Measurements from ENCODE around the gene WWTR1.

The WWTR1 gene

DNA sequence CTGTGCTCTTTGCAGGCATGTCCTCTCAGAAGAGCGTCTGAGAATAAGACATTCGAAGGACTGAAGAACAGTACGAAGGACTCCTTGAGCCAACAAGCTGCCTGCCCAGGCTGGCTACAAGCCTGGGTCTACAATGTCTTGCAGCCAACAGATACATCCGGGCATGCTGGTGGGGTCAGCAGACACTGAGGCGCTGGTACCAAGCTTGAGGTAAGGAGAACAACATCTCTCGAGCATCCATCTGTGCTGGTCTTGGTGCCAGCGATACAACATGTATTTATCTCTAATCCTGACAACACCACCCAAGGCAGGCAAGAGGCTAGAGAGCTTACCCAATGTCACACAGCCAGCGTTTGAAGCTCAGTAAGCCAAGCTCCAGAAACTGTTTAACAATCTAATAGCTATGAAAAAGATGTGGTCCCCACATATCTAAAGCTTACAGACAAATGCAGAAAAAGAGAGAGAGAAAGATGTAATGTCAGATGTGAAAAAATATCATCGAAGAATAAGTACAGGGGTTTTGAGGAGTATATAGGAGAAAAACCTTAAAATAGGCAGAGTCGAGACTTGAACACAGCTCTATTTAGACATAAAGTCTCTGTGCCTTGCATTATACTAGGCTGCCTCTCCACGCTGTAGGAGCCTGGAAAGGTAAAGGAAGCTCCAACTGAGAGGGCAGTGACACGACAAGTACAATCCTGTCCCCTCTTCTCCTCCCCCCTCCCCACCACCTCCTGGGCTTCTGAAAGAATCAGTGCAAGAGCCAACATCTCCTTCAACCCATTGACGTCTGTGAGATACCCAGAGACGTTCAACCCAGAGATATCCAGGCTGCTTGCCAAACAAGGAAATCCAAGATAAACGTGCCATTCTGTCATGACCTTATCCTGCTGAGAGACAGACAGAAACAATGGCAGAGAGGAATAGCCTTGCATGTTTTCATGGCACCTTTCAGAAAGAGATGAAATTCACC, 39.4 kb downstream of the WWTR1 start:
- Mint-ChIP-seq H3K27ac (no peak overlapping the region), H3K4me3 (no peak overlapping the region), H3K36me3 (no peaks in the 10 kb centered on the region), H3K27me3 (peaks cover 9% of the 10 kb centered on the region), H3K9me3 (no peaks in the 10 kb centered on the region), H3K4me1 (no peaks in the 10 kb centered on the region)

DNA sequence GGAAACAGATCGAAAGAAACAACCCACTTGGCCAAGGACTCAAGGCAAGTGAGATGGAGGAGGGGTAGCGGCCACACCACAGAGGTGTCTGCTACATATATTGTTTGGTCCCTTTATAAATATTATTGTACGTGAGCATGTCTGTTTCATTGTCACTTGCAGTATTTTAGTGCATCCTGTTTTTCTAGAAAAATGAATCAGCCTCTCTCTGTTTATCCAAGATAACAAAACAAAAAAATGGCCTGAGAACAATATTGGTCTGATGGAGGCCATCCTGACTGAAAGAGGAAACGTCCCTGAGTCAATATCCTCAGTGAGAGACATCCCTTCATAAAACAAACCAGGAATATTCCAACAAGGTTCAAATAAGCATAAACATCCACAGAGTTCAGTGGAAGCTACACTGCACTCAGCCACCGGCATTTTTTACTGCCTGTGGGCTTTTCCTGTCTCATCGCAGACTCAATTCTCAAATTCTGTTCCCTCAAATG, 42.0 kb downstream of the WWTR1 start:
- no peak overlapping the region for H3K27ac Mint-ChIP-seq
- H3K4me1 Mint-ChIP-seq, result no peaks in the 10 kb centered on the region
- peaks cover 11% of the 10 kb centered on the region for H3K27me3 Mint-ChIP-seq
- no peak overlapping the region for H3K4me3 Mint-ChIP-seq
- no peaks in the 10 kb centered on the region for H3K9me3 Mint-ChIP-seq
- no peaks in the 10 kb centered on the region for H3K36me3 Mint-ChIP-seq

DNA sequence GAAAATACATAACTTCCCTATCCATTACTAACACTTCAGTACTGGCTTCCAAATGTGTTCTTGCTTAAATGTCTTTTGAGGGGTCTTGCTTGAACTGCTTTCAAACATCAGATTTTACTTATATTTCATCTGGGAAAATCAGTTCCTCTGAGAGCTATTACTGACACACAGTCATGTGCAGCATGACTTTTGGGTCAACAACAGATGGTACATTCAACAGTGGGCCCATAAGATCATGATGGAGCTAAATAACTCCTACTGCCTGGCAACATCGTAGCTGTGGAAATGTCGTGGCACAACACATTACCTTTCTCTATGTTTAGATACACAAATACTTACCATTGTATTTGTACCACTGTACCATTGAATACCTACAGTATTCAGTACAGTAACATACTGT, 43.8 kb downstream of the WWTR1 start:
- H3K27me3 Mint-ChIP-seq, result peaks cover 11% of the 10 kb centered on the region
- no peaks in the 10 kb centered on the region for H3K4me1 Mint-ChIP-seq
- no peak overlapping the region for H3K4me3 Mint-ChIP-seq
- H3K9me3 Mint-ChIP-seq, result no peaks in the 10 kb centered on the region
- H3K27ac Mint-ChIP-seq, result no peak overlapping the region
- H3K36me3 Mint-ChIP-seq, result no peaks in the 10 kb centered on the region

DNA sequence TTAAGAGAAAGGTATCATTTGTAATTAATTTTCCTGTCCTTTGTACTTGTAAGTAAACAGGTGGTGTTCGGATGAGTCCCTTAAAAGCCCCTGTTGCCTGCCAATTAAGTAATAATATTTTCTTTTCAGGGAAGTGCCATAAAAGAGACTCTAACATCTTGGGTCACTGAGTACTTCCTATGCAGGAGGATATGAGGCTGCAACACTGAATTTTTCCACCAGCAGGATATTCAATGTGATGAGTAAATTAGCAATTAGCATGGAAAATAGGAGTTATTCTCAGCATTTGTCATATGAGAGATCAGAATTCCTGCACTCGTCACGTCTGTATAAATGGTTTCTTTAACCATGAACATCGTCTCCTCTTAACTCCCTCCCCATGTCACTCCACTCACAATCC, 45.4 kb downstream of the WWTR1 start:
- Mint-ChIP-seq H3K36me3 (no peaks in the 10 kb centered on the region), H3K4me3 (no peak overlapping the region), H3K9me3 (no peaks in the 10 kb centered on the region), H3K27ac (no peak overlapping the region), H3K27me3 (peaks cover 6% of the 10 kb centered on the region), H3K4me1 (no peaks in the 10 kb centered on the region)

DNA sequence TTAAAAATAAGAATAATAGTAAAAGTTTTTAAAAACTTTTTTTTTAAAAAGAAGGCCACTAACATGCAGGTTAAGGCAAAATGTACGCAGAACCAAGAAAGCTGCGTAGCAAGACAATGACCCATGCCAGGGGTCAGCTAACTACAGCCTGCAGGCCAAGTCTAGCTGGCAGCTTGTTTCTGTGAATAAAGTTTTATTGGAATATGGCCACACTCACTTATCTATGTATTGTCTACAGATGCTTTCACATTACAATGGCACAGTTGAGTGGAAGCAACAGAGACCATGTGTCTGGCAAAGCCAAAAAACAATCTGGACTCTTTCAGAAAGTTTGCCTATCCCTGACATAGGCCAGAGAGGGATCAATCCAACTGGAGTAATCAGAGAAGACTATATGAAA, 46.7 kb downstream of the WWTR1 start:
- no peak overlapping the region for H3K27ac Mint-ChIP-seq
- H3K27me3 Mint-ChIP-seq, result peaks cover 6% of the 10 kb centered on the region
- H3K36me3 Mint-ChIP-seq, result no peaks in the 10 kb centered on the region
- no peaks in the 10 kb centered on the region for H3K4me1 Mint-ChIP-seq
- H3K9me3 Mint-ChIP-seq, result no peaks in the 10 kb centered on the region
- no peak overlapping the region for H3K4me3 Mint-ChIP-seq

DNA sequence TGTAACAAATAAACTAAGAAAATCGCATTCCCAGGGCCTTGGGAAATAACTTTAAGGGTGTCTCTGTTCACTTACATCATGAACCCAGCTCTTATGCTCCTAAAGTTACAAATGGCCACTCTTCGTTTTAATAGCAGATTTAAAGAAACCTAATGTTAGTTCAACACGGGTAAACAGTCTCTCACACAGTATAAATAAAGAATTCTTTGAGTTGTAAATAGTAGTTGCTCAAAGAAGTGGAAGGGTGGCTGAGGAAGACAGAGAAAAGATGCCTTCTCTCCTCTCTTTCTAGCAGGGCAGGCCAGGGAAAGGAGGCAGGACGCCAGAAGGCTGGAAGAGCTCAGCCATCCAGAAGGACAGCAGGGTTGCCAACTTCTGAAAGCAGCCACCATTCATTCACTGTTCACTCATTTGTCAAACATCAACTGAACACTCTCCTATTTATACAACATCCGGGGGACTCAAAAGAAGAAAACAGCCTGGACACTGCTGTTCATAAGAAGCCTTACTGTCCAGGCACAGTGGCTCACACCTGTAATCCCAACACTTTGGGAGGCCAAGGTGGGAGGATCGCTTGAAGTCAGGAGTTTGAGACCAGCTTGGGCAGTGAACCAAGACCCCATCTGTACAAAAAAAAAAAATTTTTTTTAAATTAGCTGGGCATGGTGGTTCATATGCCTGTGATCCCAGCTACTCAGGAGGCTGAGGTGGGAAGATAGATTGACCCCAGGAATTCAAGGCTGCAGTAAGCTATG, 47.3 kb downstream of the WWTR1 start:
- Mint-ChIP-seq H3K36me3 (no peaks in the 10 kb centered on the region), H3K4me1 (no peaks in the 10 kb centered on the region), H3K4me3 (no peak overlapping the region), H3K9me3 (no peaks in the 10 kb centered on the region), H3K27me3 (peaks cover 6% of the 10 kb centered on the region), H3K27ac (no peak overlapping the region)

DNA sequence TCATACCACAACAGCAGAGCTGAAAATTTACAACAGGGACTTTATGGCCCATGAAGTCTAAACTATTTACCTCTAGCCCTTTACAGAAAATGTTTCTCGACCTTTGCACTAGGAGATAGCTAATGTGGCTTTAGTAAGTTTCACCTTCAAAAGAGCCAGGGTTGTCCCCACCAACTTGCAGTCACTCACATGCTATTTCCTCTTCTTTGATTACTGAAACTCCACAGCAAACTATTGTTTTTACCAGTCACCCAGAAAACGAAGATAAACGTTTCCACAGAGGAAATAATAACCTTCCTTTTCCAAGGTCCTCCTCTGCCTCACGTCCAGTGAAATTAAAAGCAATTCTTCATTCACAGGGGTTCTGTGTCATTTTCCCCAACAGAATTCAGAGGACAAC, 48.2 kb downstream of the WWTR1 start:
- Mint-ChIP-seq H3K27me3 (peaks cover 4% of the 10 kb centered on the region), H3K9me3 (no peaks in the 10 kb centered on the region), H3K4me3 (no peak overlapping the region), H3K27ac (no peak overlapping the region), H3K4me1 (no peaks in the 10 kb centered on the region), H3K36me3 (no peaks in the 10 kb centered on the region)

DNA sequence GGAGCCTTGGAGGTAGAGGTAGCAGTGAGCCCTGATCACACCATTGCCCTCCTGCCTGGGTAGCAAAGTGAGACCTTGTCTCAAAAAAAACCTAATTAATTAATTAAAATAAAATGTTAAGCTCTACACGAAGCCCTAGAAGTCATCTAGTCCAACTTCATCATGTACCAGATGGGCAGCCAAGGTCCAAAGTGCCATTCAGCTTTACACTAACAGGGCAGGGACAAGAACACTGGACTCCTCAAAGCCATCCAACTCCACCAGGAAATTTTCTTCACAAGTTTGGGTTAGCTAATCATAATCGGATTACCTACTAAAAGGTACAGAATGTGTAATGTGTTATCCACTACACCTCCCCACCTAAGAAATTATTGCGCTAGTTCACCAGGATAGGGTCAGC, 48.8 kb downstream of the WWTR1 start:
- Mint-ChIP-seq H3K27ac (no peak overlapping the region), H3K9me3 (no peaks in the 10 kb centered on the region), H3K36me3 (no peaks in the 10 kb centered on the region), H3K4me3 (no peak overlapping the region), H3K4me1 (no peaks in the 10 kb centered on the region), H3K27me3 (peaks cover 4% of the 10 kb centered on the region)

DNA sequence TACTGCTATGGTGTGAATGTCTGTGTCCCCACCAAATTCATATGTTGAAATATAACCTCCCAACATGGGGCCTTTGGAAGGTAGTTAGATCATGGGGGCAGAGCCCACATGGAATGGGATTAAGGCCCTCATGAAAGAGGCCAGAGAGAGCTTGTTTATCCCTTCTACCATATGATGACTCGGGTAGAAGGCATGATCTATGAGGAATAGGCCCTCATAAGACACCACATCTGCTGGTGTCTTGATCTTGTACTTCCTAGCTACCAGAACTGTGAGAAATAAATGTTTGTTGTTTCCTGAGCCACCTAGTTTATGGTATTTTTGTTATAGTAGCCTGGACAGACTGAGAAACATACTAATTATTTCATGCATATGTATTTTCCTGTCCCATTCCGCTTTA, 51.9 kb downstream of the WWTR1 start:
- no peaks in the 10 kb centered on the region for H3K4me1 Mint-ChIP-seq
- no peaks in the 10 kb centered on the region for H3K9me3 Mint-ChIP-seq
- no peaks in the 10 kb centered on the region for H3K36me3 Mint-ChIP-seq
- H3K4me3 Mint-ChIP-seq, result no peak overlapping the region
- H3K27ac Mint-ChIP-seq, result no peak overlapping the region
- no peaks in the 10 kb centered on the region for H3K27me3 Mint-ChIP-seq

DNA sequence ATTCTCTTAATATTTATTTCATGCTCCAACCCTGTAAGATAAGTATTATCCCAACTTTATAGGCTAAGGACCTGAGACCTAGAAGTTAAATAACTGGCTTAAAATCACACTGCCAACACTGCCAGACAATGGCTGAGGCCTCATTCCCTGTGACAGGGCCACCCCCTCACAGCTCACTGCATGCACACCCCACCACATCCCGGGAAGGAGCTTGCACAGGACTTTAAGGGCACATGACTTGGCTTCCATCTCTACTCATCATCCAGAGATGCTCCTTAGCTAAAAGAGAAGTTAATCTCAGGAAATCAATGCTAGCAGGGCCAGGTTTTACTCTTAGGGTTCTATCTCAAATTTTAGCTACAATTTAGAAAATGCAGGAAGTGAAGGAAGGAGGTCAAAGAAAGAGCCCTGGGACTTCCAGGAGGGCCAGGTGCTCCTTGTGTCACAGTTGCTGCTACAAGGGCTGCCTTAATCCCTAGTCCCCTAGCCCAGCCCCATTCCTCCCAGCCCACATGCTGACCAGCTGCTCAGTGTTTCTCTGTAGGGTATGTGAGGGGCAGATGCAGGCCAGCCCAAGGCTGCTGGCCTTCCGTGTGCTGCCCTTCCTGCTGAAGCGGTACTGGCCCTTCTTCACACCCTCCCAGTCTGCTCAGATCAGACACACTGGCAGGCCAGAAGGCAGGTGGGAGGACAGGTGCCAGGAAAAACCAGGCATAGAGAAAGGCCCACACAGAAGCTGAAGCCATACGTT, 53.5 kb downstream of the WWTR1 start:
- no peaks in the 10 kb centered on the region for H3K27me3 Mint-ChIP-seq
- H3K27ac Mint-ChIP-seq, result no peak overlapping the region
- no peak overlapping the region for H3K4me3 Mint-ChIP-seq
- H3K4me1 Mint-ChIP-seq, result no peaks in the 10 kb centered on the region
- no peaks in the 10 kb centered on the region for H3K36me3 Mint-ChIP-seq
- no peaks in the 10 kb centered on the region for H3K9me3 Mint-ChIP-seq

DNA sequence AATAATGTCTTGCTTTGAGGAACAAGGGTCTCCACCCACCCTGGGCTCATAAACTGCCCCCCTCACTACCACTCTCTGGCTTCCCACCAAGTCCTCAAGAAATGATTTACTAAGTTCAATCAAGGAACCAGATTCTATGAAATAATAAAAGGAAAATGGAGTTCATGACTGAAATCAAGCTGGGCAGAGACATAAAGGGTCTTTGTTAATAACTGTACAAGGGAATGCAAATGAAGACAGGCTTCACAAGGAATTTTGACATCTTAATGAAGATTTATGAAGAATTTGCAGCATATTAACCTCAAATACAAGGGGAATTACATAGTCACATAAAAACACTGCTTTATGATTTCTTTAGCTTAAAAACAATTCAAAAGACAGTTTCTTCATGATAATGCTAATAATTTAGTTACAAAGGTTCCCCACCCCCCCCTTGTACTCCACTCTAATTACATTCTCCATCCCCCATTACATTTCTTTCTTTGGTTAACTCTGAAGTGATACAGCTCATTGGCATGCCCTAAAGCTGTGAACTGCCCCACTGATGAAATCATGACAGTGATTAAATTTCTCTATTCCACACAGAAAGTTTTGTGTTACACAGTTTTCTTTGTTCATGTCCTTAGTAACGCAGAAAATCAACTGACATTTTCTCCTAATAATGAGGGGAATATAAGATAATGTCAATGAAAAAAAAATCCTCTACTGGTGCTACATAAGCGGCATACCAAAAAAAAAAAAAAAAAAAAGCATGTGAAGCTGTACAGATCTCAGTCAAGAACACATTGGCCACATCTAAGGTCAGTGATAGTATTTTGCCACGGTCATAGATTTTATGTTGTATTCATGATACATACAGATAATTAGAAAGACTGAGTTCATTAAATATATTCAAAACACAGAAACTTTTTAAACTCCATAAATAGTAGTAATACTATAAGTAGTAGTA, 54.4 kb downstream of the WWTR1 start:
- H3K9me3 Mint-ChIP-seq, result no peaks in the 10 kb centered on the region
- no peaks in the 10 kb centered on the region for H3K36me3 Mint-ChIP-seq
- H3K27me3 Mint-ChIP-seq, result no peaks in the 10 kb centered on the region
- H3K4me1 Mint-ChIP-seq, result no peaks in the 10 kb centered on the region
- no peak overlapping the region for H3K27ac Mint-ChIP-seq
- H3K4me3 Mint-ChIP-seq, result no peak overlapping the region

DNA sequence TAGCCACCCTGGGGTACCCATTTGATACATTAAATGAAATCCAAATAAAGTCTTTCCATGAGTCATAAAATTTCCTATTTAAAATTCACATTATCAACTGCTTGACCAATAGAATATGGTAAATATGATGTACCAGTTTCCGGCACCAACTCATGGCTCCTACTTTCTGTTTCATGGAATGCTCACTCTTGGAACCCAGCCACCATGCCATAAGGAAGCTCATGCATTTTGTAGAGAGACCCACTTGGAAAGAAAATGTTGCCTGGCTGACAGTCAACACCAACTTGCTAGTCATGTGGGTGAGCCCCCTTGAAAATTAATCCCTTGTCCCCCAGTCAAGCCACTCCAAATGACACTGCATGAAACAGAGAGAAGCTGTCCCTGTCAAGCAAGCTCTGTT, 57.2 kb downstream of the WWTR1 start:
- Mint-ChIP-seq H3K36me3 (no peaks in the 10 kb centered on the region), H3K27me3 (no peaks in the 10 kb centered on the region), H3K4me1 (no peaks in the 10 kb centered on the region), H3K4me3 (no peak overlapping the region), H3K27ac (no peak overlapping the region), H3K9me3 (no peaks in the 10 kb centered on the region)

DNA sequence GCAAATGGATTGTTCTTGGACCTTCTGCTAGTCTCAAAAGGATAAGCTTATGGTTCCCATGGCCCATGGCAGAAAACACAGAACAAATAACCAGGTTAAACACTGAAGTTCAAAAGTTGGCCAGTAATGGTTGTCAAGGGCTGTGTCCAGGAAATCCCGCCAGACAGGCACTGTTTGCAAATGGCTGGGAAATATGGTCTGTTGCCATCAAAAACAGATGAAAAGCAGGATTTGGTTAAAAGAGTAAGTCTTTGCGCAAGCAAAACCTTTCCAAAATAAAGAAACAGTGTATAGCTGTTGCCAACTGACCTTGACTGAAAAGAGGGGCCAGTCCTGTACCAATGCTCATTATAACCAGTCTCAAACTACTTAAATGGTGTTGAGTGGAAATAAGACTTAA, 58.6 kb downstream of the WWTR1 start:
- Mint-ChIP-seq H3K27me3 (no peaks in the 10 kb centered on the region), H3K27ac (no peak overlapping the region), H3K4me1 (no peaks in the 10 kb centered on the region), H3K9me3 (no peaks in the 10 kb centered on the region), H3K36me3 (no peaks in the 10 kb centered on the region), H3K4me3 (no peak overlapping the region)

DNA sequence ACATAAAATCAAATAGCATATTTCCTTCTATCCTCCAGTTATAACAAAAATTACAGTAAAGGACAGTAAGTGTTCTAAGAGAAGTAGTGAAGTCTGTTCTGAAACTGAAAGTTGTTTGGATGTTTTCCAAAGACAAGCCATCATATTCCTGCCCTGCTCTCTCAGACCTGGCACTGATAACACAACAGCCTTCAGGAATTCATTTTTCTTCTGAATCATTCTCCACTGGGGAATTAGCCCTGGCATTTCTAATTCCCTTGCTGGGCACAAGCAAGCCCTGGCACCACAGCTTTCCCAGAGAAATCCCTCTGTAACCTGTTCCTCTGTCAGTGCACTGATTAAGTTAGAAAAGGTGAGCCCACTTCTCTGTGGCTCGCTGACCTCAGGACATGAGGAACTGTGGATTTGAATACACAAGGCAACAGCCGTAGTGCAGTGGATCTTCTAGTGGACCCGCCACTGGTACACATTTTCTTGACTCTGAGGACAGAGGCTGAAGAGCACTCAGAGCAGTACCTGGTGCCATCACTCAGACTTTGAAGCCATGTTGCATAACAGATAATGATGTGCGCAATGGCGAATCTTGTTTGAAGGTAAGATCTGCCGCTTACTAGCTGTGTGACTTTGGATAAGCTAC, 61.6 kb downstream of the WWTR1 start:
- no peaks in the 10 kb centered on the region for H3K27me3 Mint-ChIP-seq
- H3K9me3 Mint-ChIP-seq, result no peaks in the 10 kb centered on the region
- no peak overlapping the region for H3K27ac Mint-ChIP-seq
- no peak overlapping the region for H3K4me3 Mint-ChIP-seq
- H3K36me3 Mint-ChIP-seq, result no peaks in the 10 kb centered on the region
- no peaks in the 10 kb centered on the region for H3K4me1 Mint-ChIP-seq
